Effector memory CD8-positive, alpha-beta T cell (primary cell): ENCODE results near the gene PLAU.
A peak's percentile ranks its signal among the peaks of the same experiment; 100 is the strongest.
"Not testable (repeated sequence)": the region's sequence is repeated elsewhere in the genome, so short reads cannot be mapped to it uniquely, and the experiment has no call there.

ENCODE experiments used
- ATAC-seq: fragments of 150-1000 bp; cut with Tn5 transposase; replicated peaks from 2 replicates; pipeline ENCODE4 v1.10.0; 2021; ENCODE audit warnings: mild to moderate bottlenecking, moderate library complexity
- DNase-seq, 3 experiments: peaks; one replicate each; pipeline ENCODE4 v3.0.0; 2021
- H3K27ac Mint-ChIP-seq, 2 donors: one replicate each; pipeline ENCODE4 v1.8.0; 2022; ENCODE audit warnings: mild to moderate bottlenecking in 2 of 2, mixed read lengths in 2 of 2, moderate library complexity in 2 of 2
- H3K27me3 Mint-ChIP-seq, 2 donors: one replicate each; pipeline ENCODE4 v1.8.0; 2022; ENCODE audit warnings: mixed read lengths in 2 of 2
- H3K36me3 Mint-ChIP-seq: one replicate; pipeline ENCODE4 v1.8.0; 2022; ENCODE audit warnings: mild to moderate bottlenecking, moderate library complexity, mixed read lengths; ENCODE audit not compliant: insufficient read depth
- H3K4me1 Mint-ChIP-seq, 2 donors: one replicate each; pipeline ENCODE4 v1.8.0; 2022; ENCODE audit warnings: low read depth in 2 of 2, mixed read lengths in 2 of 2
- H3K4me3 Mint-ChIP-seq, 2 donors: one replicate each; pipeline ENCODE4 v1.8.0; 2022; ENCODE audit warnings: mild to moderate bottlenecking in 2 of 2, mixed read lengths in 2 of 2, moderate library complexity in 2 of 2
- H3K9me3 Mint-ChIP-seq, 2 donors: one replicate each; pipeline ENCODE4 v1.8.0; 2022; ENCODE audit warnings: mixed read lengths in 2 of 2

The PLAU gene

DNA sequence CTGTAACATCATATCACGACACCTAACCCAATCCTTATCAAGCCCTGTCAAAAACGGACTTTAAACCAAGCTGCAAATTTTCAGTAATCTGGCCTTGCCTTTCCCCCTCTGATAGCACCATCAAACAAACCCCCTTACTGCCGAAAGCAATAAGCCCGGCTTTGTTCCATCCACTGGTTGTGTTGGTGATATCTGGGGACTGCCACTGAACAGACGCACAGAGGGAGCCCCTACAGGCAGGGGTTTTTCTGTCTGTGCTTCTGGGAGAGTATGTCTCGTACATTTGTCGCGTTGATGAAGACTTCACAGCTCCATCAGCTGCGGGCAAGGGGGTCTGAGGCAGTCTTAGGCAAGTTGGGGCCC, 550 bp upstream of the PLAU start:
- DNase-seq = no peak
- Mint-ChIP-seq H3K27ac (no peak overlapping the region), H3K27me3 (peaks cover 30 to 39% of the 10 kb centered on the region in 2 donors), H3K36me3 (peaks cover 2% of the 10 kb centered on the region), H3K4me1 (peaks cover 15 to 21% of the 10 kb centered on the region in 2 donors), H3K4me3 (peak overlapping the region; percentile 86 to 87), H3K9me3 (no peaks in the 10 kb centered on the region)
- no peak for ATAC-seq

DNA sequence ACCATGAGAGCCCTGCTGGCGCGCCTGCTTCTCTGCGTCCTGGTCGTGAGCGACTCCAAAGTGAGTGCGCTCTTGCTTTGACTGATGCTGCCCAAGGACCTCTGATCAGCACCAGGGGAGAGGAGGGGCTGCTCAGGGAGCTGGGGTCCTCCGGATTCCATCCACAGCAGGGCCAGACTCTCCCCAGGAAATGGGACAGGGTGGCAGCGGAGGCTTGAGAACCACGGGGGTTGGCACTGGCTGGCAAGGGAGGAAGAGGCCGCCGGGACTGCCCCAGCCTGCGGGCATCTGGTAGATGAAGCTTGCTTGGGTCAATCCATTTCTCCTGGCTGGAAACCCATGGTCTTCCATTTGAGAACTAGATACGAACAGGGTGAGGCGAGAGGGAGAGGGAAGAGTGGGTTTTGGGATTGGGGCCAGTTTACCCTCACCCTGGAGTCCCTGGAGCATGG, 647 bp downstream of the PLAU start:
- Mint-ChIP-seq H3K9me3 (no peaks in the 10 kb centered on the region), H3K27me3 (peaks cover 30 to 39% of the 10 kb centered on the region in 2 donors), H3K4me1 (peaks cover 15 to 23% of the 10 kb centered on the region in 2 donors), H3K4me3 (peak overlapping the region; percentile 82 to 86), H3K27ac (peak overlapping the region; percentile 8 to 48), H3K36me3 (peaks cover 2% of the 10 kb centered on the region)
- no peak for DNase-seq
- no peak for ATAC-seq

DNA sequence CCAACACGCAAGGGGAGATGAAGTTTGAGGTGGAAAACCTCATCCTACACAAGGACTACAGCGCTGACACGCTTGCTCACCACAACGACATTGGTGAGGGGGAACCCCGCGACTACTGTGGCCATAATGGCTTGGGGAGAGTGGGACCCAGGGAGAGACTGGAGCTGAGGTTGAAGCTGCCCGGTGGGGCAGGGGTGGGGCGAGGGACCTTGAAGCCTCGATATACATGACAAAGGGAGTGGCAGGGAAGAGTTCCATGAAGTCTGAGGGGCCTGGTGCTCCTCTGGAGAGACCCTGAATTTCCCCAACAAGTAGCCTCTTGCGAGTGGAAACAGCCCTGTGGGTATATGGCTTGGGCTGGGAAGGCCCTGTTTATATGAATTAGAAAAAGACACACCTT, 3.1 kb downstream of the PLAU start:
- no peaks in the 10 kb centered on the region for H3K9me3 Mint-ChIP-seq
- ATAC-seq = no peak
- no peak for DNase-seq
- no peak overlapping the region for H3K4me3 Mint-ChIP-seq
- peaks cover 19% of the 10 kb centered on the region in 2 donors for H3K4me1 Mint-ChIP-seq
- peaks cover 2% of the 10 kb centered on the region for H3K36me3 Mint-ChIP-seq
- peaks cover 25 to 33% of the 10 kb centered on the region in 2 donors for H3K27me3 Mint-ChIP-seq
- no peak overlapping the region for H3K27ac Mint-ChIP-seq

DNA sequence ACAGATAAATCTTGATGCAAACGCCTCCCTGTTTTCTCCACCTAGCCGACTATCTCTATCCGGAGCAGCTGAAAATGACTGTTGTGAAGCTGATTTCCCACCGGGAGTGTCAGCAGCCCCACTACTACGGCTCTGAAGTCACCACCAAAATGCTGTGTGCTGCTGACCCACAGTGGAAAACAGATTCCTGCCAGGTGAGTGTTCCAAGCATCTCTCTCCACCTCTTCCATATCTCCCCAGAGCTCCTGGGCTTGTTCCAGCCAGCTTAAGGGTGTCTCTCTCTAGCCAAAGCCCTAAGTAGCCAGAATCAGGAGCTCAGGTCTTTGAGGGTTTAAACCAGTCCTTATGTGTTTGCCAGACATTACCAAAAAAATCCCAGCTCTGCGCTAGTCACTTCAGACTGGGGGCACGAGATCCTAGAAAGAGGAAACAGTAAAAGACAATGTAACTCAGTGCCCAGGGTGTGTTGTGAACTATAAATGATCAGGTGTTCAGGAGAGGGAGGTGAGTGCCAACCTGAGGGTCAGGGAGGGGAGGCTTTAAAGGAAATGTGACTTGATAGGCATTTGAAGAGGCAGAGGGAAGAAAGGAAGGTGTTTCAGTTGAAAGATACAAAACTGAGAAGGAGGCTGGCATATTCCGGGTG, 4.4 kb downstream of the PLAU start:
- peaks cover 2% of the 10 kb centered on the region for H3K36me3 Mint-ChIP-seq
- DNase-seq = no peak
- peaks cover 20 to 33% of the 10 kb centered on the region in 2 donors for H3K27me3 Mint-ChIP-seq
- no peak overlapping the region for H3K4me3 Mint-ChIP-seq
- ATAC-seq = no peak
- H3K9me3 Mint-ChIP-seq = no peaks in the 10 kb centered on the region
- H3K4me1 Mint-ChIP-seq = peaks cover 15 to 20% of the 10 kb centered on the region in 2 donors
- H3K27ac Mint-ChIP-seq = peak overlapping the region in 1 of 2 donors; percentile 27

DNA sequence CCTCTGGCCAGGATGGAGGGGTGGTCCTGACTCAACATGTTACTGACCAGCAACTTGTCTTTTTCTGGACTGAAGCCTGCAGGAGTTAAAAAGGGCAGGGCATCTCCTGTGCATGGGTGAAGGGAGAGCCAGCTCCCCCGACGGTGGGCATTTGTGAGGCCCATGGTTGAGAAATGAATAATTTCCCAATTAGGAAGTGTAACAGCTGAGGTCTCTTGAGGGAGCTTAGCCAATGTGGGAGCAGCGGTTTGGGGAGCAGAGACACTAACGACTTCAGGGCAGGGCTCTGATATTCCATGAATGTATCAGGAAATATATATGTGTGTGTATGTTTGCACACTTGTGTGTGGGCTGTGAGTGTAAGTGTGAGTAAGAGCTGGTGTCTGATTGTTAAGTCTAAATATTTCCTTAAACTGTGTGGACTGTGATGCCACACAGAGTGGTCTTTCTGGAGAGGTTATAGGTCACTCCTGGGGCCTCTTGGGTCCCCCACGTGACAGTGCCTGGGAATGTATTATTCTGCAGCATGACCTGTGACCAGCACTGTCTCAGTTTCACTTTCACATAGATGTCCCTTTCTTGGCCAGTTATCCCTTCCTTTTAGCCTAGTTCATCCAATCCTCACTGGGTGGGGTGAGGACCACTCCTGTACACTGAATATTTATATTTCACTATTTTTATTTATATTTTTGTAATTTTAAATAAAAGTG, 6.0 kb downstream of the PLAU start:
- no peak for ATAC-seq
- H3K4me1 Mint-ChIP-seq = peaks cover 7 to 11% of the 10 kb centered on the region in 2 donors

DNA sequence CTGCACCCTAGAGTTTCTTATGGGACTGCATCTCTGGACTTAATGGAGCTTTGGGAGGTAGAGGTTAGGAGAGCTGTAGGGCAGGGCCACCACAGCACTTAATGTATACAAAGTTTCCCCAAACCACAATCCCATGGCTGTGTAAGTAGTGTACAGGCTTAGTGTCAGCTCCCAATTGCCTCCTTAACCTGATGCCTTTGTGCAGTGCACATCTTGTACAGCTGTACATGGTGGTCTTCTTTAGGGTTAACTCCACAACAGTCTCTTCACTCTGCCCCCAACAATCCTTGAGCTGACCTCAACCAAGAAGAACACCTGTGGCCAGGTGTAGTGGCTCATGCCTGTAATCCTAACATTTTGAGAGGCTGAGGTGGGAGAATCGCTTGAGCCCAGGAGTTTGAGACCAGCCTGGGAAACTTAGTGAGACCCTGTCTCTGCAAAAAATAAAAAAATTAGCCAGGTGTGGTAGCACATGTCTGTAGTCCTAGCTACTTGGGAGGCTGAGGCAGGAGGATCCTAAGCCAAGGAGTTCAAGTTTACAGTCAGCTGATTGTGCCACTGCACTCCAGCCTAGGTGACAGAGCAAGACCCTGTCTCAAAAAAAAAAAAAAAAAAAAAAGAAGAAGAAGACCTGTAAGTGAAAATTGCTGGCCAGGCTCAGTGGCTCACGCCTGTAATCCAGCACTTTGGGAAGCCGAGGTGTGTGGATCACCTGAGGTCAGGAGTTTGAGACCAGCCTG, 6.8 kb downstream of the PLAU start:
- Mint-ChIP-seq H3K27ac (no peak overlapping the region), H3K27me3 (peaks cover 5 to 17% of the 10 kb centered on the region in 2 donors), H3K9me3 (no peaks in the 10 kb centered on the region), H3K4me3 (no peak overlapping the region), H3K4me1 (peaks cover 15 to 20% of the 10 kb centered on the region in 2 donors), H3K36me3 (peaks cover 7% of the 10 kb centered on the region)
- DNase-seq = no peak
- ATAC-seq = no peak

More for the DNA sequence above, 6.0 kb downstream of the PLAU start:
- Mint-ChIP-seq H3K9me3 (no peaks in the 10 kb centered on the region), H3K36me3 (peaks cover 7% of the 10 kb centered on the region), H3K4me3 (no peak overlapping the region), H3K27ac (no peak overlapping the region), H3K27me3 (peaks cover 9 to 24% of the 10 kb centered on the region in 2 donors)
- DNase-seq = no peak

DNA sequence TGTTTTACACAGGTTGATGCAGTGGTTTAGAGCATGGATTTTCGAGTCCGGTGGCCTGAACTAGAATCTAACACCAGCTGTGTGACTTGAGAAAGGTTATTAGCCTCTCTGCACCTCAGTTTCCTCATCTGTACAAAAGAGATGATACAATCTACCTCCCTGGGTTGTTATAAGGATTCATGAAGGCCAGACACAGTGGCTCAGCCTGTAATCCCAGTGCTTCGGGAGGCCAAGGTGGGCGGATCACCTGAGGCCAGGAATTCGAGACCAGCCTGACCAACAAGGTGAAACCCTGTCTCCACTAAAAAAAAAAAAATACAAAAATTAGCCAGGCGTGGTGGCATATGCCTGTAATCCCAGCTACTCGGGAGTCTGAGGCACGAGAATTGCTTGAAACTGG, 8.5 kb downstream of the PLAU start:
- H3K4me1 Mint-ChIP-seq = peaks cover 16 to 22% of the 10 kb centered on the region in 2 donors
- H3K36me3 Mint-ChIP-seq = peaks cover 11% of the 10 kb centered on the region
- ATAC-seq, H3K27ac Mint-ChIP-seq, H3K4me3 Mint-ChIP-seq, DNase-seq, H3K9me3 Mint-ChIP-seq: not testable (repeated sequence)
- peaks cover 0 to 16% of the 10 kb centered on the region in 2 donors for H3K27me3 Mint-ChIP-seq

DNA sequence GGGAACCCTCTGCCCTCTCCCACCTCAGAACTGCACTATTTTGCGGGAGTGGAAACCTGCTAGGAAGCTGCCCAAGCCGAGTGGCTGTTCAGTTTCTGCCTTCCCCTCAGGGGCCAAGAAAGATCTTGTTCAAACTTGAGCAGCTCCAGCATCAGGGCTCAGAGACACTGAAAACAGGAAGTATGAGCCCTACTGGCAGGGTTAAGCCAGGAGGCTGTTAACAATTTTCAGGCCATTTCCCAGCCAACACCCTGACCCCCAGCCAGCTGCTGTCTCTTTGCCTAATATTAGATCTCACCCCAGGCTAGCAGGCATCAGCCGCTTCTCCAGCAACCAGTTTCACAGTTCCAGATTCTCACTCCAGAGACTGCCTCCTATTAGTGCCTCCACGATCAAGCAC, 9.2 kb downstream of the PLAU start:
- no peak overlapping the region for H3K27ac Mint-ChIP-seq

DNA sequence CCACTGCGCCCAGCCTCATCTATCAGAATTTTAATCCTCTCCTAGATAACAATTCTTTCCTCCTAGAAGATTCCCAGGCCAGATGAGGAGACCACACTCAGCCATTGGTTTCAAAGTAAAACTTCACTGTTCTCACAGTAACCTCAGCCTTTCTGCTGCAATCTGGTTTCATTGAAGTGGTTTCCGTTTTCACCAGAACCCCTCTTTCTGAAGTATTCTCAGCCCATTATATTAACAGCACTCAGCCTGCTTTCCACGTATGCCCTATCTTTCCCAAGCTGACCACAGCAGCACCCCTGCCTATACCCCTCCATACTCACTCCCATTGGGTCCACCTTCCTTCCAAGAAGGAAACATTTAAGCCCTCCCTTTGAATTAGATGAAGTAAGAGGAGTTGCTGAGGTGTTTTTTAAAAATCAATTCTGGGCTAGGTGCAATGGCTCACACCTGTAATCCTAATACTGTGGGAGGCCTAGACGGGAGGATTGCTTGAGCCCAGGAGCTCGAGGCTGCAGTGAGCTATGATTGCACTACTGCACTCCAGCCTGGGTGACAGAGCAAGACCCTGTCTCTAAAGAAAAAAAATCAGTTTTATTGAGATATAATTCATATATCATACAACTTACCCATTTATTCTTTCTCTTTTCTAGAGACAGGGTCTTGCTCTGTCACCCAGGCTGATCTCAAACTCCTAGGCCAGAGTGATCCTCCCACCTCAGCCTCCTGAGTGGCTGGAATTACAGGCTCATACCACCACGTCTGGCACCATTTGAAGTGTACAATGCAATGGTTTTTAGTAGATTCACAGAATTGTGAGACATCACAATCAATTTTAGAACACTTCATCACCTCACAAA, 11.3 kb downstream of the PLAU start:
- ATAC-seq (peak; percentile 94), DNase-seq (peak in 2 of 3 experiments; percentile 12 to 34)
- peaks cover 11% of the 10 kb centered on the region for H3K36me3 Mint-ChIP-seq
- peaks cover 17 to 18% of the 10 kb centered on the region in 2 donors for H3K4me1 Mint-ChIP-seq
- peak overlapping the region; percentile 75 to 76 for H3K4me3 Mint-ChIP-seq
- H3K27ac Mint-ChIP-seq = peak overlapping the region in 1 of 2 donors; percentile 58
- no peaks in the 10 kb centered on the region for H3K9me3 Mint-ChIP-seq
- peaks cover 0 to 20% of the 10 kb centered on the region in 2 donors for H3K27me3 Mint-ChIP-seq

More for the DNA sequence above, 9.2 kb downstream of the PLAU start:
- Mint-ChIP-seq H3K27me3 (peaks cover 0 to 22% of the 10 kb centered on the region in 2 donors), H3K4me3 (no peak overlapping the region), H3K9me3 (no peaks in the 10 kb centered on the region), H3K36me3 (peaks cover 11% of the 10 kb centered on the region), H3K4me1 (peaks cover 19 to 22% of the 10 kb centered on the region in 2 donors)
- ATAC-seq (no peak), DNase-seq (no peak)

DNA sequence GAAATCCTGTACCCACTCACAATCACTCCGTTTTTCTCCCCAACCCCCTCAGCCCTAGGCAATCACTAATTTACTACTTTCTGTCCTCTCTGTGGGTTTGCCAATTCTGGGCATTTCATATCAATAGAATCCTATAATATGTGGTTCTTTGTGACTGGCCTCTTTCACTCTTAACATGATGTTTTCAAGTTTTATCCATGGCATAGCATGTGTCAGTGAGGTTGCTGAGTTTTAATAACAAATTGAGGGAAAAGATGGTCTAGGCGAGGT, 11.9 kb downstream of the PLAU start:
- H3K27me3 Mint-ChIP-seq = peaks cover 0 to 20% of the 10 kb centered on the region in 2 donors
- H3K27ac Mint-ChIP-seq = no peak overlapping the region
- no peak for DNase-seq
- ATAC-seq = no peak
- H3K9me3 Mint-ChIP-seq = no peaks in the 10 kb centered on the region
- peaks cover 17 to 18% of the 10 kb centered on the region in 2 donors for H3K4me1 Mint-ChIP-seq
- H3K36me3 Mint-ChIP-seq = peaks cover 11% of the 10 kb centered on the region
- peak overlapping the region; percentile 26 to 76 for H3K4me3 Mint-ChIP-seq

DNA sequence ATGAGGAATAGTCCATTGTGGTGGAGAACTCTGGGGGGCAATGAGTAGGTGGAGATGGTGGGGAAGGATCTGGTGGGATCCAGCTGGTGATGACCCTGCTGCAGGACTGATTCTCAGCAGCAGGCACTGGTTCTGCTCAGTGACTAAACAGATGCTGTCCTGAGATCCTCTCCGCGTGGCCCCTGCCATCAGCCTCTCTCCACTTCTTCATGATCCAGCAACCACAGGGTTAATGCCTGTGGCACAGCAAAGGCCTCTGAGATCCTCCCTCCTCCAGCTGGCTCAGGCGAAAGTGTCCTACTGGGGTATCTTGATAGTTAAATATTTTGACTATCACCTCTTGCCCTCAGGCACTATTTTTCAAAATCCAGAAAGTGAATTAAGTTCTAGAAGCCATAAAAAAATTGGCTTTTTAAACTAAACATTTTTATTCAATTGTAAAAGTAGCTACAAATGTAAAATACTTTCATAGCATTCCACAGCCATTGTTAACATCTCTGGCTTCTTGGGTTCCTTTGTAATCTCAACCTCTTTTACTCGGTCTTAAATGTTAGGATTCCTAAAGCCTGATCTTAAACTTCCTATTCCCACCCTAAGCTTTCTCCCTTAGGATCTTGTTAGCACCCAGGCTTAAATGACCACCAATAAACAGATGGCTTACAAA, 13.1 kb downstream of the PLAU start:
- Mint-ChIP-seq H3K27me3 (peaks cover 0 to 20% of the 10 kb centered on the region in 2 donors), H3K9me3 (no peaks in the 10 kb centered on the region), H3K4me3 (no peak overlapping the region), H3K36me3 (peaks cover 11% of the 10 kb centered on the region), H3K4me1 (peaks cover 17 to 18% of the 10 kb centered on the region in 2 donors), H3K27ac (no peak overlapping the region)
- no peak for ATAC-seq
- DNase-seq = no peak

DNA sequence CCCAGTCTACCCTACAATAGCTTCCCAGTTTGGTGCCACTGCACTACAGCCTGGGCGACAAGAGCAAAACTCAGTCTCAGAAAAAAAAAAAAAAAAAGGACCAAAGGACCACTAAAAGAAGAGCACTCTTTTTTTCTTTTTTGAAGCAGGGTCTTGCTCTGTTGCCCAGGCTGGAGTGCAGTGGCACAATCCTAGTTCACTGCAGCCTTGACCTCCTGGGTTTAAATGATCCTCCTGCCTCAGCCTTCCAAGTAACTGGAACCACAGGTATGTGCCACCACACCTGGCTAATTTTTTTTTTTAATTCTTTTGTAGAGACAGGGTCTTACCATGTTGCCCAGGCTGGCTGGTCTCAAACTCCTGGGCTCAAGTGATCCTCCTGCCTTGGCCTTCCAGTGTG, 14.0 kb downstream of the PLAU start:
- no peaks in the 10 kb centered on the region for H3K9me3 Mint-ChIP-seq
- H3K4me1 Mint-ChIP-seq = peaks cover 17% of the 10 kb centered on the region in 2 donors
- DNase-seq (no peak), ATAC-seq (no peak)
- no peak overlapping the region for H3K27ac Mint-ChIP-seq
- H3K36me3 Mint-ChIP-seq = peaks cover 11% of the 10 kb centered on the region
- H3K27me3 Mint-ChIP-seq = peaks cover 0 to 20% of the 10 kb centered on the region in 2 donors
- no peak overlapping the region for H3K4me3 Mint-ChIP-seq
